ENCODE data around the gene SSBP1. TPM values are rescaled to one million over a fixed set of nuclear protein-coding genes. Genes with fewer than 3 reads are reported as not detected.
"Not testable (repeated sequence)": the region's sequence is repeated elsewhere in the genome, so short reads cannot be mapped to it uniquely, and the experiment has no call there.

SSBP1 gene
- total RNA-seq, 1 experiment from 2014 or later = 165 TPM

- Histone ChIP-seq H3K4me3 (ENCODE audit: insufficient read depth, low read depth, low read length) (no peak overlapping the region), H3K36me3 (replicated peaks; ENCODE audit: control insufficient read depth, insufficient read depth, low read length) (no peaks in the 10 kb centered on the region), H3K27me3 (ENCODE audit: control insufficient read depth, insufficient read depth, low read length) (no peaks in the 10 kb centered on the region)
- DNase-seq = no peak
Measured at GRCh38 chr7:141717450-141717849, 20.7 kb upstream of the SSBP1 start.

DNA sequence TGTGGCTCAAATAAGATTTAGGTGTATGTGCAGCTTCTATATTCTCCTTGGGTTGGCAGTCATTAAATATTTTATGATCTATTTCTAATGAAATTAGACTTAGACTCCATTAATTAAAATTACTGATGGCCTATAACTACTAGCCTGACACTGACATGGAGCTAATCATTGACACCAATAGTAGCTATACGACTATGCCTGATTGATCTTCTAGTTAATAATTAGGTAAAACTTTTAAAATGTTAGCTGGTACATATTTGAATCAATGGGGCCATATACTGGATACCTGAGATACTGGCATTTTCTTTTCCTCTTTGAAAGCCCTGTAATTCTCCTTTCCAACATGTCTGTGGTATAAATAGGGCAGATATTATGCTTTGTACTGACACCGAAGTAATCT lies 15.6 kb upstream of the SSBP1 start:
- DNase-seq = no peak
- Histone ChIP-seq H3K36me3 (replicated peaks; ENCODE audit: control insufficient read depth, insufficient read depth, low read length) (no peaks in the 10 kb centered on the region), H3K27me3 (ENCODE audit: control insufficient read depth, insufficient read depth, low read length) (no peaks in the 10 kb centered on the region), H3K4me3 (ENCODE audit: insufficient read depth, low read depth, low read length) (no peak overlapping the region)

DNA sequence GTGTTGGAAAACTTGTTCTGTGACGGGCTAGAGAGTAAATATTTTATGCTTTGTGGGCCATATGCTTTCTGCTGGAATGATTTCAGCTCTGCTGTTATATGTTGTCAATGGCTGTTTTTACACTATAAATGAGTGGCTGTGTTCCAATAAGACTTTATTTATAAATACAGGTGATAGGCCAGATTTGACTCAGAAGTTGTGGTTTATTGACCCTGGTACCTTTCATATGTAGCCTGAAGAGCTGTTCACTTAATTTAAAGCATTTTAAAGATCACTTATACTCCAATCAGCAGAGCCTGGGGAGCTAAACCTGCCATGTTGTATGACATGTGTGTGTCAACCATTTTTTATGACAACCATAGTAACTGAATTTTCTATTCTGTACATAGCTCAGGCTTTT lies 9.1 kb upstream of the SSBP1 start:
- Histone ChIP-seq H3K27me3 (ENCODE audit: control insufficient read depth, insufficient read depth, low read length) (no peaks in the 10 kb centered on the region), H3K36me3 (replicated peaks; ENCODE audit: control insufficient read depth, insufficient read depth, low read length) (no peaks in the 10 kb centered on the region)
- DNase-seq = no peak

DNA sequence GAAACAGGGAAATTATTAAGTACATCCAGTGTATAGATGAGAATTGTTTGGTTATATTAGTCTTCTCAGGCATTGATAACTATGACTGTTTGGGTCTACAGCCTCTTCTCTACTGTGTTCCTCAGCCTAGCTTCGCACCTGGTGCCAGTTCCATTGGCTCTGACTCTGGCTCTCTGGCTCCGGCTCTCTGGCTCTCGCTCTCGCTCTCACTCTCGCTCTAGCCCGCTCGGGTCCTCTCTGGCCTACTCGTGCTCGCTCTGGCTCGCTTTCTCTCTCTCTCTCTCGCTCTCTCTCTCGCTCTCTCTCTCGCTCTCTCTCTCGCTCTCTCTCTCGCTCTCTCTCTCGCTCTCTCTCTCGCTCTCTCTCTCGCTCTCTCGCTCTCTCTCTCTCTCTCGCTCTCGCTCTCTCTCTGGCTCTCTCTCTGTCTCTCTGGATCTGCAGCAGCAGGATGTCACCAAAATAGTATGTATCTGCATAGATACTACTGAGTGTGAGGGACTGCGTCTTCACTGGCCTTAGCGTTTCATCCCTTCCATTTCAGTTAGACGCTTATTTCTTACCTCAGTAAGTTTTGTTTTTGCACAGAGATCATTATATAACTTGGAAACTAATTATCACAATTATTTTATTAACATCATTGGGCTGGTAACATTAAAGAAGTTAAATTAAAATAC lies 6.5 kb upstream of the SSBP1 start:
- no peak overlapping the region for H3K4me3 ChIP-seq (ENCODE audit: insufficient read depth, low read depth, low read length)
- no peak for DNase-seq
- H3K27me3 ChIP-seq (ENCODE audit: control insufficient read depth, insufficient read depth, low read length) = no peaks in the 10 kb centered on the region
- H3K36me3 ChIP-seq (replicated peaks; ENCODE audit: control insufficient read depth, insufficient read depth, low read length) = no peaks in the 10 kb centered on the region

More for the DNA sequence above, 9.1 kb upstream of the SSBP1 start:
- no peak overlapping the region for H3K4me3 ChIP-seq (ENCODE audit: insufficient read depth, low read depth, low read length)

DNA sequence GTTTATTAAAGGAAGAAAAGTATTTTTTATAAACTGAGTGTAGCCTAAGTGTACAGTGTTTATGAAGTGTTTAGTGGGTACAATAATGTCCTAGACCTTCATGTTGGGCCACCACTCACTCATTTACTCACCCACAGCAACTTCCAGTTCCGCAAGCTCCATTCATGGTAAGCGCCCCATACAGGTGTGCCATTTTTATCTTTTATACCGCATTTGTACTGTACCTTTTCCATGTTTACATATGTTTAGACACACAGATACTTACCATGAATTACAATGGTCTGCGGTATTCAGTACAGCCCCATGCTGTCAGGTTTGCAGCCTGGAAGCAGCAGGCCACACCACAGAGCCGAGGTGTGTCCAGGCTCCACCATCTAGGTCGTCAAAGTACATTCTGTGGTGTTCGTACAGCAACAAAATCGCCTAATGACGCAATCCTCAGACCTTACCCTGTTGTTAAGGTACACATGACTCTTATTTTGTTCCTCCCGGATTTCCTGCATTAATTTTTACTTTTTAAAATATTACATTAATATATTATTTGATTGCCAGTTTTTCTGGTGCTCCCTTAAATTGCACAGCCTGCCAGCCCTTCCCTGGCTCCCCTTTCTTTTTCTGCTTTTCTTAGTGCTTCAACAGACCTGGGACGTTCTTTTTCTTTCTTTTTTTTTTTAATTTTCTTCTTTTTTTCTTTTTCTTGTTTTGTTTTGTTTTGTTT lies 881 bp upstream of the SSBP1 start:
- no peak for DNase-seq
- Histone ChIP-seq H3K4me3 (ENCODE audit: insufficient read depth, low read depth, low read length) (peak overlapping the region; percentile 82), H3K36me3 (replicated peaks; ENCODE audit: control insufficient read depth, insufficient read depth, low read length) (peaks cover 17% of the 10 kb centered on the region), H3K27me3 (ENCODE audit: control insufficient read depth, insufficient read depth, low read length) (no peaks in the 10 kb centered on the region)

DNA sequence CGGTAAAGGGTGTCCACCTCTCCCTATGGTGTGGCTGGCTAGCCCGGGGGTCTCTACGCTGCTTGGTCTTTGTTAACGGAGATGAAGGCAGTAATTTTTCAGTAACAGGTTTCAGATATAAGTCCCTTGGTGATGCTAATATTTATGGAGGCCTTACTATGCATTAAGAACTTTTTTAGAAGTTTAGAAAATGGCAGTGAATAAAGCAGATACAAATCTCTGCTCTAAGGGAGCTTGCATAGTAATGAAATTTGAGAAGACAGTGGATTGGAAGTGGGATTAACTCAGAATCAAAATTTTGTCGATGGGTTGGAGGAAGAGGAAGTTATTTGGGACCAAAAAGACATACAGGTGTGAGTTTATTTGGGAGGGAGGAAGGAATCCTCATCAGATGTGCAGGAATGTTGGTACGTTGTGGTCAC lies 445 bp downstream of the SSBP1 start:
- Histone ChIP-seq H3K27me3 (ENCODE audit: control insufficient read depth, insufficient read depth, low read length) (no peaks in the 10 kb centered on the region), H3K36me3 (replicated peaks; ENCODE audit: control insufficient read depth, insufficient read depth, low read length) (peaks cover 26% of the 10 kb centered on the region), H3K4me3 (ENCODE audit: insufficient read depth, low read depth, low read length) (peak overlapping the region; percentile 82)
- DNase-seq = peak; percentile 72

GRCh38 chr7:141739250-141739649 lies 1.1 kb downstream of the SSBP1 start:
- H3K36me3 ChIP-seq (replicated peaks; ENCODE audit: control insufficient read depth, insufficient read depth, low read length) = peaks cover 32% of the 10 kb centered on the region
- DNase-seq = no peak
- no peaks in the 10 kb centered on the region for H3K27me3 ChIP-seq (ENCODE audit: control insufficient read depth, insufficient read depth, low read length)
- peak overlapping the region; percentile 82 for H3K4me3 ChIP-seq (ENCODE audit: insufficient read depth, low read depth, low read length)

DNA sequence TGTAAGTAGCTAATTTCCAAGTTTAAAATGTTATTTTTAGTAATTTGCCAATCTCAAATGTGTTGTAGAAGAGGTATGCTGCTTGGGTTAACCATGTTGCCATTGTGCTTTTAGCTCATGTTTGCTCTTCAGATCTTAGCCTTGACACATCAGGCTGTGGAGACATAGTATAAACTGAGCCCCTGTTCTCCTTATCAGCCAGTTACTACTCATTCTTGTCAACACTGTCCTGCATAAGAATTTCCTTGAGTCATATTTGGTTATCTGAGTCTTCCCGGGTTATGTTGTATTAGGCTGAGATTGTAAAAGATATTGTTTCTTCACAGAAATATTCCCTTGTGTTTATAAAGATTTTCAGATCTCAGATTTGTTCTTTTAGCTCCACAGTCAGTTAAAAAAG lies 4.1 kb downstream of the SSBP1 start:
- H3K36me3 ChIP-seq (replicated peaks; ENCODE audit: control insufficient read depth, insufficient read depth, low read length) = peaks cover 35% of the 10 kb centered on the region

DNA sequence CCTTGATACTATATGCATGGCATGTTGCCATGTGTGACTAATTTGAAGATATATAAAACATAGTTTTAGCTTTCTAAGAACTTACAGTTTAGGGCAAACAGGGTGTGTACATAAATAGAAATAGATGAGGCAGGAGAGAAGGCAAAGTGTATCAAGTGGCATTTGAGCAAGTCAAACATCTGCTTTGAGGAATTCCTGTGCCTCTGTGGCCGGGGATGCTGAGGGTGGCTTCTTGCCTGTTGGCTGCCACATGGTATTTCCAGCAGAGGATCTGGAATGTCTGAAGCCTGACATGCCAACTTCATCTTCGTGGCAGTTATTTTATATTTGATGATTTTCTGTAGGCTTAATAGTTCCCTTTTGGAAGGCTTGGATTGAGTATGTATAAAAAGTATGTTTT lies 6.0 kb downstream of the SSBP1 start:
- H3K4me3 ChIP-seq (ENCODE audit: insufficient read depth, low read depth, low read length) = no peak overlapping the region
- no peaks in the 10 kb centered on the region for H3K27me3 ChIP-seq (ENCODE audit: control insufficient read depth, insufficient read depth, low read length)
- peaks cover 38% of the 10 kb centered on the region for H3K36me3 ChIP-seq (replicated peaks; ENCODE audit: control insufficient read depth, insufficient read depth, low read length)
- no peak for DNase-seq

More for the DNA sequence above, 4.1 kb downstream of the SSBP1 start:
- DNase-seq = no peak
- H3K4me3 ChIP-seq (ENCODE audit: insufficient read depth, low read depth, low read length) = no peak overlapping the region
- H3K27me3 ChIP-seq (ENCODE audit: control insufficient read depth, insufficient read depth, low read length) = no peaks in the 10 kb centered on the region

- no peaks in the 10 kb centered on the region for H3K27me3 ChIP-seq (ENCODE audit: control insufficient read depth, insufficient read depth, low read length)
- peaks cover 30% of the 10 kb centered on the region for H3K36me3 ChIP-seq (replicated peaks; ENCODE audit: control insufficient read depth, insufficient read depth, low read length)
- no peak overlapping the region for H3K4me3 ChIP-seq (ENCODE audit: insufficient read depth, low read depth, low read length)
- DNase-seq = no peak
Measured at GRCh38 chr7:141748396-141748795, 10.2 kb downstream of the SSBP1 start.

GRCh38 chr7:141751904-141752303 lies 13.7 kb downstream of the SSBP1 start:
- H3K27me3 ChIP-seq (ENCODE audit: control insufficient read depth, insufficient read depth, low read length); DNase-seq; H3K4me3 ChIP-seq (ENCODE audit: insufficient read depth, low read depth, low read length): not testable (repeated sequence)
- H3K36me3 ChIP-seq (replicated peaks; ENCODE audit: control insufficient read depth, insufficient read depth, low read length) = peaks cover 25% of the 10 kb centered on the region

DNA sequence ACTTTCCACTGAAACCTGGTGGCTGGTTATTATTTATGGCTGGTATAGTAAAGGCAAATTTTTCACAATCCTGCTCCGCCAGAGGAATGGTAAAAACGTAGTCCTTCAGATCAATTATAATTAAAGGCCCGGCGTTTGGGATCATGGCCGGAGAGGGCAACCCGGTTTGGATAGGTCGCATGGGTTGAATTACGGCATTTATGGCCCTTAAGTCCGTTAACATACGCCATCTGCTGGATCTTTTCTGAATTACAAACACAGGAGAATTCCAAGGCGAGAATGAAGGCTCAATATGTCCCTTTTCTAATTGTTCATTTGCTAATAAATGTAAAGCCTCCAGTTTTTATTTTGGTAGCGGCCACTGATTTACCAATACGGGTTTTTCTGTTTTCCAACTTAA lies 14.5 kb downstream of the SSBP1 start:
- H3K27me3 ChIP-seq (ENCODE audit: control insufficient read depth, insufficient read depth, low read length) = no peaks in the 10 kb centered on the region
- DNase-seq = peak; percentile 41
- H3K4me3 ChIP-seq (ENCODE audit: insufficient read depth, low read depth, low read length) = no peak overlapping the region
- H3K36me3 ChIP-seq (replicated peaks; ENCODE audit: control insufficient read depth, insufficient read depth, low read length) = peaks cover 23% of the 10 kb centered on the region

- peak; percentile 59 for DNase-seq
- H3K27me3 ChIP-seq (ENCODE audit: control insufficient read depth, insufficient read depth, low read length) = no peaks in the 10 kb centered on the region
- no peak overlapping the region for H3K4me3 ChIP-seq (ENCODE audit: insufficient read depth, low read depth, low read length)
- peaks cover 20% of the 10 kb centered on the region for H3K36me3 ChIP-seq (replicated peaks; ENCODE audit: control insufficient read depth, insufficient read depth, low read length)
Measured at GRCh38 chr7:141754939-141755338, 16.8 kb downstream of the SSBP1 start.

DNA sequence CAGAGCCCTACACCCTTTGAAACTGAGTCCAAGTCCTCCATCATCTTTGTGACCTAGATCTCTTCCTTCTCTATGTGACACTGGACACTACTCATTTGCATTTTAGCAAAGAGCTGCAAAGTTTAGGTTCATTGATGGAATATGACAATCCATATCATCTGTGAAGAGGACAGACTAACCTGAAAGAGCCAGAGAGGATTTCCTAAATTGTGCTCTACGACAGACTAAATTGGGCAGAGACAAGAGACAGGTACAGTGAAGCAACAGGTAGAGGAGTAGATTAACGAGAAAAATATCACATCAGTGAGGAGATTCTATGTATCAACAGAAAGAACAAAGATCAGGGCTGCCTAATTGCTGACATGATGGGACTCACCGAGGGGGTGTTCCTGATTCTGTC lies 25.6 kb downstream of the SSBP1 start, which contains the start of gene TAS2R3:
Gene TAS2R3 (plus strand): TSS at position 301 of the 400 bp plus-strand sequence. CDS start 62 bp downstream, at position 363.
- DNase-seq = no peak
- Histone ChIP-seq H3K27me3 (ENCODE audit: control insufficient read depth, insufficient read depth, low read length) (no peaks in the 10 kb centered on the region), H3K36me3 (replicated peaks; ENCODE audit: control insufficient read depth, insufficient read depth, low read length) (peaks cover 2% of the 10 kb centered on the region), H3K4me3 (ENCODE audit: insufficient read depth, low read depth, low read length) (no peak within 1 kb of the TSS)

GRCh38 chr7:141770083-141770583 lies 32.0 kb downstream of the SSBP1 start:
- H3K4me3 ChIP-seq (ENCODE audit: insufficient read depth, low read depth, low read length); H3K27me3 ChIP-seq (ENCODE audit: control insufficient read depth, insufficient read depth, low read length); H3K36me3 ChIP-seq (replicated peaks; ENCODE audit: control insufficient read depth, insufficient read depth, low read length); DNase-seq: not testable (repeated sequence)
